K562 (cell line): ENCODE data around the gene LRRC8E. TPM values are rescaled to one million over a fixed set of nuclear protein-coding genes. Genes with fewer than 3 reads are reported as not detected.

ENCODE experiments used
- ADNP ChIP-seq: fragments of 200-800 bp; sonication (Bioruptor generic); IDR thresholded peaks from 2 replicates; pipeline ENCODE4 v1.6.1; 2016; ENCODE audit warnings: missing genetic modification characterization, missing compliant biosample characterization
- HCFC1 ChIP-seq: IDR thresholded peaks from 2 replicates; pipeline ENCODE4 v1.6.1; 2012; ENCODE audit warnings: low read depth, low read length, improper control_type of control experiment
- MAFF ChIP-seq: IDR thresholded peaks from 2 replicates; pipeline ENCODE4 v1.6.1; 2012; ENCODE audit warnings: low read length, improper control_type of control experiment
- NFYB ChIP-seq: IDR thresholded peaks from 2 replicates; pipeline ENCODE4 v1.6.1; 2011; ENCODE audit warnings: mild to moderate bottlenecking, moderate library complexity; ENCODE audit not compliant: insufficient read length; ENCODE audit errors: extremely low read depth
- POLR2B ChIP-seq: fragments of 450-650 bp; IDR thresholded peaks from 2 replicates; pipeline ENCODE4 v1.6.1; 2018; ENCODE audit warnings: low read depth; ENCODE audit not compliant: partially characterized antibody
- SMARCE1 ChIP-seq: fragments of 450-650 bp; IDR thresholded peaks from 2 replicates; pipeline ENCODE4 v1.7.1; 2016; ENCODE audit warnings: mild to moderate bottlenecking
- STAT5B ChIP-seq: fragments of 250-450 bp; sonication (Bioruptor Pico); IDR thresholded peaks from 2 replicates; pipeline ENCODE4 v1.8.0; 2021; ENCODE audit warnings: mild to moderate bottlenecking, inconsistent platforms
- TARDBP ChIP-seq: fragments of 450-650 bp; IDR thresholded peaks from 2 replicates; pipeline ENCODE4 v1.6.1; 2016
- TBL1XR1 ChIP-seq, 2 experiments: IDR thresholded peaks; 2 replicates each; pipeline ENCODE4 v1.6.1; 2012; ENCODE audit warnings: improper control_type of control experiment in 2 of 2, low read length in 2 of 2, mild to moderate bottlenecking in 1 of 2
- TCF7 ChIP-seq: sonication (generic); IDR thresholded peaks from 2 replicates; pipeline ENCODE4 v1.6.1; 2016; ENCODE audit warnings: antibody characterized with exemption, borderline replicate concordance
- ZNF23 ChIP-seq: fragments of 250-450 bp; sonication (Bioruptor Pico); IDR thresholded peaks from 2 replicates; pipeline ENCODE4 v1.4.0; 2020; ENCODE audit warnings: mild to moderate bottlenecking
- polyA plus RNA-seq, 8 experiments: library from polyadenylated mRNA; depleted of rRNA in 4 of 8; stranded (reverse) in 5 of 8; unstranded in 3 of 8; fragments of >200 nt; fragmentation: Nextera tagmentation in 2 of 8; fragmentation: Illumina TruSeq in 1 of 8; extraction: Ambion mirVana in 2 of 8; extraction: Trizol in 1 of 8; gene quantifications; 2 replicates each; pipeline versions ENCODE4 v1.2.1 to v1.2.3, GENCODE V29; 2011 to 2014; ENCODE audit warnings: inconsistent platforms in 1 of 8, missing spikeins in 1 of 8
- total RNA-seq, 7 experiments: library from RNA; depleted of rRNA in 6 of 7; stranded (reverse); fragments of >200 nt in 6 of 7; fragmentation: Illumina TruSeq in 2 of 7; extraction: Trizol in 2 of 7; gene quantifications; 2 replicates each; pipeline versions ENCODE4 v1.2.1 to v1.2.3, GENCODE V29; 2011 to 2021; ENCODE audit warnings: low replicate concordance in 1 of 7
- TF ChIP-seq, protein P1 (sequence below): conservative IDR thresholded peaks from 2 replicates; pipeline ENCODE4 v1.6.1; 2011; ENCODE audit warnings: low read depth, mild to moderate bottlenecking, low read length; ENCODE audit not compliant: control insufficient read depth
- TF ChIP-seq, protein P2 (sequence below): fragments of 250-450 bp; sonication (Bioruptor Pico); IDR thresholded peaks from 2 replicates; pipeline ENCODE4 v1.8.0; 2021; ENCODE audit warnings: borderline replicate concordance, mild to moderate bottlenecking, moderate library complexity; ENCODE audit not compliant: poor library complexity, severe bottlenecking
- TF ChIP-seq, protein P3 (sequence below): fragments of 450-650 bp; formaldehyde crosslinking; IDR thresholded peaks from 2 replicates; pipeline ENCODE4 v1.4.0; 2022; ENCODE audit warnings: mild to moderate bottlenecking, moderate library complexity
- TF ChIP-seq, protein P4 (sequence below): sonication (generic); formaldehyde crosslinking; IDR thresholded peaks from 2 replicates; pipeline ENCODE4 v1.8.0; 2023; ENCODE audit warnings: mild to moderate bottlenecking, missing genetic modification reagents
- TF ChIP-seq, protein P5 (sequence below): fragments of 450-650 bp; formaldehyde crosslinking; IDR thresholded peaks from 2 replicates; pipeline ENCODE4 v1.4.0; 2020; ENCODE audit warnings: mild to moderate bottlenecking, mixed read lengths
- TF ChIP-seq, protein P6 (sequence below): fragments of 250-450 bp; sonication (Bioruptor Pico); IDR thresholded peaks from 2 replicates; pipeline ENCODE4 v1.4.0; 2020; ENCODE audit warnings: mild to moderate bottlenecking, moderate library complexity, borderline replicate concordance

LRRC8E gene
- total and polyA plus RNA-seq, 9 of the 15 experiments (the other 6 are each of a cell fraction or from before 2014, with no cell fraction given), result 0.08 to 5.7 (median 3.5) TPM; not detected in 1

DNA sequence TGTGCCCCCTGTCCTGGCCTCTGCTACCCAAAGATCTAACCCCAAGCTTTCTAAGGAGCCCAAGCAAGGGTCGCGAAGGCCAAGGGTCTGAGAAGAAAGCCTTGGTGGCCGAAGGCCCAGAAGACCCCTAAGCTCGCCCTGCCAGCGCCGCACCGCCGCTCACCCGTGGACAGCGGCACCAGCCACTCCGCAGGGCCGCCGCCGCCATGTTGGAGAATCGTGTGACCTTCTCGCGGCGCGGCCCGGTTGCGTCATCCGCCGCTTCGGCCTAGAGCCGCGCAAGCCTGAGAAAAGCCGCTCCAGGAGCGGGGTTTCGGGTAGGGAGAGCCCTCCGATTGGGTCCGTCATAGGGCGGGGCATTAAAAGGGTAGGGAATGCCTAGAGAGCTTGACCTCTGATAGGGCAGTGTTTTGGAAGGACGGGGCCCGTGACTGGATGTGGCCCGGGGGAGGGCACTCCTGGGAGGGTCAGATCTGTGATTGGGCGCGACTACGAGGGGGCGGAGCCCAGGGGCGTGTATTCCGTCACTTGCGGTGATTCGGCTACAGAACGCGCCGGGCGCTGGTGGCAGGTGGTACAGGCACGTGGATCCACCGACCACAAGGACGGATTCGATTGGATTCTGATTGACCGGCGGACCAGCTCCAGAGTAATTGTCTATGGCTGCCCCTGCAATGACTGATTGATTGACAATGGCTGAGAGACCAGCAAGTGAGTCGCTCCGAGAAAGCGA lies 55.3 kb downstream of the LRRC8E start, which contains the start of gene TIMM44 (continued):
- TF ChIP-seq, protein P1, sequence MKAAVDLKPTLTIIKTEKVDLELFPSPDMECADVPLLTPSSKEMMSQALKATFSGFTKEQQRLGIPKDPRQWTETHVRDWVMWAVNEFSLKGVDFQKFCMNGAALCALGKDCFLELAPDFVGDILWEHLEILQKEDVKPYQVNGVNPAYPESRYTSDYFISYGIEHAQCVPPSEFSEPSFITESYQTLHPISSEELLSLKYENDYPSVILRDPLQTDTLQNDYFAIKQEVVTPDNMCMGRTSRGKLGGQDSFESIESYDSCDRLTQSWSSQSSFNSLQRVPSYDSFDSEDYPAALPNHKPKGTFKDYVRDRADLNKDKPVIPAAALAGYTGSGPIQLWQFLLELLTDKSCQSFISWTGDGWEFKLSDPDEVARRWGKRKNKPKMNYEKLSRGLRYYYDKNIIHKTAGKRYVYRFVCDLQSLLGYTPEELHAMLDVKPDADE, result peak; percentile 53; the same call in 1 of the 2 replicates
- no peak for TF ChIP-seq ZNF23
- TF ChIP-seq, protein P2, sequence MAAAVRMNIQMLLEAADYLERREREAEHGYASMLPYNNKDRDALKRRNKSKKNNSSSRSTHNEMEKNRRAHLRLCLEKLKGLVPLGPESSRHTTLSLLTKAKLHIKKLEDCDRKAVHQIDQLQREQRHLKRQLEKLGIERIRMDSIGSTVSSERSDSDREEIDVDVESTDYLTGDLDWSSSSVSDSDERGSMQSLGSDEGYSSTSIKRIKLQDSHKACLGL, result peak; percentile 90
- peak; percentile 62 for TF ChIP-seq NFYB
- TF ChIP-seq, protein P3, sequence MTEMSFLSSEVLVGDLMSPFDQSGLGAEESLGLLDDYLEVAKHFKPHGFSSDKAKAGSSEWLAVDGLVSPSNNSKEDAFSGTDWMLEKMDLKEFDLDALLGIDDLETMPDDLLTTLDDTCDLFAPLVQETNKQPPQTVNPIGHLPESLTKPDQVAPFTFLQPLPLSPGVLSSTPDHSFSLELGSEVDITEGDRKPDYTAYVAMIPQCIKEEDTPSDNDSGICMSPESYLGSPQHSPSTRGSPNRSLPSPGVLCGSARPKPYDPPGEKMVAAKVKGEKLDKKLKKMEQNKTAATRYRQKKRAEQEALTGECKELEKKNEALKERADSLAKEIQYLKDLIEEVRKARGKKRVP (CRISPR knock-in tag), result peak; percentile 97
- TF ChIP-seq SMARCE1, result no peak
- no peak for TF ChIP-seq STAT5B
- TF ChIP-seq, protein P4, sequence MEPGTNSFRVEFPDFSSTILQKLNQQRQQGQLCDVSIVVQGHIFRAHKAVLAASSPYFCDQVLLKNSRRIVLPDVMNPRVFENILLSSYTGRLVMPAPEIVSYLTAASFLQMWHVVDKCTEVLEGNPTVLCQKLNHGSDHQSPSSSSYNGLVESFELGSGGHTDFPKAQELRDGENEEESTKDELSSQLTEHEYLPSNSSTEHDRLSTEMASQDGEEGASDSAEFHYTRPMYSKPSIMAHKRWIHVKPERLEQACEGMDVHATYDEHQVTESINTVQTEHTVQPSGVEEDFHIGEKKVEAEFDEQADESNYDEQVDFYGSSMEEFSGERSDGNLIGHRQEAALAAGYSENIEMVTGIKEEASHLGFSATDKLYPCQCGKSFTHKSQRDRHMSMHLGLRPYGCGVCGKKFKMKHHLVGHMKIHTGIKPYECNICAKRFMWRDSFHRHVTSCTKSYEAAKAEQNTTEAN (CRISPR knock-in tag), result no peak
- peak; percentile 77 for TF ChIP-seq HCFC1
- TF ChIP-seq TARDBP, result no peak; the same call in 1 of the 2 replicates
- TF ChIP-seq POLR2B, result peak; percentile 74
- TF ChIP-seq TCF7, result no peak
- no peak for TF ChIP-seq MAFF
- TF ChIP-seq TBL1XR1 (IDR thresholded peaks at IDR 0.05; ENCODE audit: low read length in 2 of 2), result 0 out of 4 replicates have a peak, but pooled peaks of 1 of the 2 experiments have one; percentile 16
- TF ChIP-seq, protein P5, sequence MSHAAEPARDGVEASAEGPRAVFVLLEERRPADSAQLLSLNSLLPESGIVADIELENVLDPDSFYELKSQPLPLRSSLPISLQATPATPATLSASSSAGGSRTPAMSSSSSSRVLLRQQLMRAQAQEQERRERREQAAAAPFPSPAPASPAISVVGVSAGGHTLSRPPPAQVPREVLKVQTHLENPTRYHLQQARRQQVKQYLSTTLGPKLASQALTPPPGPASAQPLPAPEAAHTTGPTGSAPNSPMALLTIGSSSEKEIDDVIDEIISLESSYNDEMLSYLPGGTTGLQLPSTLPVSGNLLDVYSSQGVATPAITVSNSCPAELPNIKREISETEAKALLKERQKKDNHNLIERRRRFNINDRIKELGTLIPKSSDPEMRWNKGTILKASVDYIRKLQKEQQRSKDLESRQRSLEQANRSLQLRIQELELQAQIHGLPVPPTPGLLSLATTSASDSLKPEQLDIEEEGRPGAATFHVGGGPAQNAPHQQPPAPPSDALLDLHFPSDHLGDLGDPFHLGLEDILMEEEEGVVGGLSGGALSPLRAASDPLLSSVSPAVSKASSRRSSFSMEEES (CRISPR knock-in tag), result no peak
- TF ChIP-seq, protein P6, sequence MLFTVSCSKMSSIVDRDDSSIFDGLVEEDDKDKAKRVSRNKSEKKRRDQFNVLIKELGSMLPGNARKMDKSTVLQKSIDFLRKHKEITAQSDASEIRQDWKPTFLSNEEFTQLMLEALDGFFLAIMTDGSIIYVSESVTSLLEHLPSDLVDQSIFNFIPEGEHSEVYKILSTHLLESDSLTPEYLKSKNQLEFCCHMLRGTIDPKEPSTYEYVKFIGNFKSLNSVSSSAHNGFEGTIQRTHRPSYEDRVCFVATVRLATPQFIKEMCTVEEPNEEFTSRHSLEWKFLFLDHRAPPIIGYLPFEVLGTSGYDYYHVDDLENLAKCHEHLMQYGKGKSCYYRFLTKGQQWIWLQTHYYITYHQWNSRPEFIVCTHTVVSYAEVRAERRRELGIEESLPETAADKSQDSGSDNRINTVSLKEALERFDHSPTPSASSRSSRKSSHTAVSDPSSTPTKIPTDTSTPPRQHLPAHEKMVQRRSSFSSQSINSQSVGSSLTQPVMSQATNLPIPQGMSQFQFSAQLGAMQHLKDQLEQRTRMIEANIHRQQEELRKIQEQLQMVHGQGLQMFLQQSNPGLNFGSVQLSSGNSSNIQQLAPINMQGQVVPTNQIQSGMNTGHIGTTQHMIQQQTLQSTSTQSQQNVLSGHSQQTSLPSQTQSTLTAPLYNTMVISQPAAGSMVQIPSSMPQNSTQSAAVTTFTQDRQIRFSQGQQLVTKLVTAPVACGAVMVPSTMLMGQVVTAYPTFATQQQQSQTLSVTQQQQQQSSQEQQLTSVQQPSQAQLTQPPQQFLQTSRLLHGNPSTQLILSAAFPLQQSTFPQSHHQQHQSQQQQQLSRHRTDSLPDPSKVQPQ (CRISPR knock-in tag), result no peak
- no peak for TF ChIP-seq ADNP (tag)
